ENCODE results near the gene HSPA9.
A peak's percentile ranks its signal among the peaks of the same experiment; 100 is the strongest.

Gene HSPA9

DNA sequence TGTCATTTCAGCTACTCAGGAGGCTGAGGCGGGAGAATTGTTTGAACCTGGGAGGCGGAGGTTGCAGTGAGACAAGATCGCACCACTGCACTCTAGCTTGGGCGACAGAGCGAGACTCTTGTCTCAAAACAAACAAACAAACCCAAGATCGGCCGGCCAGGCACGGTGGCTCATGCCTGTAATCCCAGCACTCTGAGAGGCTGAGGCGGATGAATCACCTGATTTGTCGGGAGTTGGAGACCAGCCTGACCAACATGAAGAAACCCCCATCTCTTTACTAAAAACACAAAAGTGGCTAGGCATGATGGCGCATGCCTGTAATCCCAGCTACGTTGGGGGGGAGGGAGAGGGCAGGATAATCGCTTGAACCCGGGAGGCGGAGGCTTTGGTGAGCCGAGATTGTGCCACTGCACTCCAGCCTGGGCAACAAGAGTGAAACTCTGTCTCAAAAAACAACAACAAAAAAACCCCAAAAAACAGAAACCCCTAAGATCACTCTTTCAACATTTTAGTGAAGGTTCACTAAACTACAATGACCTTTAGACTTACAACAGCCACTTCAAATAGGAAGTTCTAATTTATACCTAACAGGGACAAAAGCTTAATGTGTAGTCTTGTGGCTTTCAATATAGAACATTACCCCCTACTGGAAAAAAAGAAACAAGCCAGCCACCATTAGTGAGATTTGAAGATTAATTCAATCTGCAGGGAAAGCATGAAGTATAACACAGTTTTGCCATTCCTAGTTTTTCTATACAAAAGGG is 7.0 kb downstream of the HSPA9 start:
- no peak overlapping the region for H3K4me3 ChIP-seq (ENCODE audit: low read length)

DNA sequence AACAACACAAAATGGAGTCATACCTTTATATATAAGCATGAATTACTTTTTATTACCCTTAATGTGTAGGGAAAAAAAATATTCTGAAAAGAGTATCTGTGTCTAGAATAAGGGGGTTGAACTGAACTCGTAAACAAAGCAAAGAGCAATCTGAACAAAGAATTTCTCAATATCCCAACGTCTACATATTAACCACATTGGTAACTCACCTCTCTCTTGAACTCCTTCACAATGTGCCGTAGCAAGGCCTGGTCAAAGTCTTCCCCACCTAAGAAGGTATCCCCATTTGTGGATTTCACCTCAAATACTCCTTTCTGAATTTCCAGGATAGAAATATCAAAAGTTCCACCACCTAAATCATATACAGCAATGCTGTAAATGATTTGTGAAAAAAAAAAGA is 8.4 kb downstream of the HSPA9 start:
- H3K4me3 ChIP-seq (ENCODE audit: low read length) = no peak overlapping the region
- no peak for DNase-seq (ENCODE audit: low read depth, low spot score)

More for the DNA sequence above, 7.0 kb downstream of the HSPA9 start:
- DNase-seq (ENCODE audit: low read depth, low spot score) = no peak

DNA sequence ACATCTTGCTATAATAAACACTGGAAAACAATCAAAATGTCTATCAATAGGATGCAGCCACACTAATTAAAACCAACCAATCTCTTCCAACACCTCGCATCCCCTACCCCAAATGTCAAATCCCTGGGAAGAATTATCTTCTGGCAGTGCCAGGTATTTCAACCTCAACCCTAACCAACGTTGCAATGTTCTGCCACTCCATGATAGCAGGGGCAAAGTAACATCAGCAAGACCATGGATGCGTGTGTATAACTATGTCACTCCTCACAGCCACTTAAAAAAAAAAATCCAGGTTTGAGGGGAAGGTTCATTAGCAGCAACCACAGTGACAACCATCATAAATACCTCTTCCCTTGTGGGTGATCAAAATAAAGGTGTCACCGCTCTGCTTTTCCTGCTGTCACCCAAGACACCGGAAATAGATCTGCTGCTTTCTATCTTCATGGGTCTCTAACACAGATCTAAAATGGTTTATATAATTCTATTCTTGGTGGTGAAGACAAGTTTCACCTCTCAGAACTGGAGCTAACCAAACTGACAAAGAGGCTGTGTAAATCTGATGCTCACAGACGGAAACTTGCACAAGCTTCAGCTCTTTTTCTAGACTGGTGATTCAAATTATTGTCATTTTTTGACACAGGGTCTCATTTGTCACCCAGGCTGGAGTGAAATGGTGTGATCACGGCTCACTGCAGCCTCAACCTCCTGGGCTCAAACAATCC is 9.9 kb downstream of the HSPA9 start:
- H3K4me3 ChIP-seq (ENCODE audit: low read length) = no peak overlapping the region
- peak; percentile 77 for DNase-seq (ENCODE audit: low read depth, low spot score)

DNA sequence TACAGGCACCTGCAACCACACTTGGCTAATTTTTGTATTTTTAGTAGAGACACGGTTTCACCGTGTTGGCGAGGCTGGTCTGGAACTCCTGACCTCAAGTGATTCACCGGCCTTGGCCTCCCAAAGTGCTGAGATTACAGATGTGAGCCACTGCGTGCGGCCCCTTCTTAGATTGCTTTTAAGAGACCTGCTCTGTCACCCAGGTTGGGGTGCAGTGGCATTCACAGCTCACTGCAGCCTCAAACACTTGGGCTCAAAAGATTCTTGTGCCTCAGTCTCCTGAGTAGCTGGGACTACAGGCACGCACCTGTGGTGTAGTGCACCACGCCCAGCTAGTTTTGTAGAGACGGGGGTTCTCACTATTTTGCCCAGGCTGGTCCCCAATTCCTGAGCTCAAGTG is 11.0 kb downstream of the HSPA9 start:
- no peak overlapping the region for H3K4me3 ChIP-seq (ENCODE audit: low read length)
- no peak for DNase-seq (ENCODE audit: low read depth, low spot score)

DNA sequence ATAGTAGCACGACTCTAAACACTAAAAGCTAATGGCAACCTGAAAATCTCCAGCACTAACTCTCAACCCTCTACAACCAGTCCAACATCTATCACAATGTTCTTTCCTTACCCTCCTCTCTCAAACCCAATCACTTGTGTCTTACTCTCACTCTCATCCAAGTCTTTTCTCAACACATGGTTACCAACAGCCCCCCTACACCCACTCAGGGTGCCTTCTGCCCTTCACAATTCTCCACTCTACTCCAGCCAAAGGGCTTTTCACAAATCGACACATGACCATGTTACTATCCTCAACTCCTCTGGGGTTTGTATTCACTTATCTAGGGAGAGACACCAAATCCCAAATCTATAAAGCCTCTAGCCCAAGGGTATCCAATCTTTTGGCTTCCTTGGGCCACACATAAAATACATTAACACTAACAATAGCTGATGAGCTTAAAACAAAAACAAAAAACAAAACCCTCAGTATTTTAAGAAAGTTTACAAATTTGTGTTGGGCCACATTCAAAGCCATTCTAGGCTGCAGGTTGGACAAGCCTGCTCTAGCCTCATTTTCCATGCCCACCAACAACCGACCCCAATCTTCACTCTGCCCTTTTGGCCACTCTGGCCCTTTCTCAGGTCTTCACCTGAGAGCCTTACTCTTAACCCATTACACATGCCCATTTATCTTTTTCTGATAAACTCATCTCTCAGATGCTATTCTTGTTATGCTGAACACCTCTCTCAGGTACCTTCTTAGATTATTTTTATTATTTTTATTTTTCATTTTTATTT is 11.7 kb downstream of the HSPA9 start:
- no peak overlapping the region for H3K4me3 ChIP-seq (ENCODE audit: low read length)

DNA sequence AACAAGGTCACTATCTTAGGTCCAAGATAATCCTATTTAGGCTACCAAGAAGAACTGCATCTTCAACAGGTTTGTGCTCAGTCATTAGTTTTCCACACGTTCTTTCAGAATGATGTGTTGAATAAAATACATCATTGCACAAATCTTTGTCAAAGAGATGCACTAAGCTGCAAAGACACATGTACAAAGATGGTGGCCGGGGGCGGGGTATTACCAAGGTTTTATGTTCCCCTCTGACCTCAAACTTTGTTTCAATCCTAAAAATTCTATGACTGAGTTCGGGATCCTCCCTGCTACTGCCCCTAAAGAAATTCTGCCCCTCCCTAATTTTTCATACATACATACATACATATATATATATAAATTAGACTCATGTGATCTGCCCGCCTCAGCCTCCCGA is 14.2 kb downstream of the HSPA9 start:
- no peak for DNase-seq (ENCODE audit: low read depth, low spot score)
- no peak overlapping the region for H3K4me3 ChIP-seq (ENCODE audit: low read length)

More for the DNA sequence above, 11.7 kb downstream of the HSPA9 start:
- DNase-seq (ENCODE audit: low read depth, low spot score) = no peak

DNA sequence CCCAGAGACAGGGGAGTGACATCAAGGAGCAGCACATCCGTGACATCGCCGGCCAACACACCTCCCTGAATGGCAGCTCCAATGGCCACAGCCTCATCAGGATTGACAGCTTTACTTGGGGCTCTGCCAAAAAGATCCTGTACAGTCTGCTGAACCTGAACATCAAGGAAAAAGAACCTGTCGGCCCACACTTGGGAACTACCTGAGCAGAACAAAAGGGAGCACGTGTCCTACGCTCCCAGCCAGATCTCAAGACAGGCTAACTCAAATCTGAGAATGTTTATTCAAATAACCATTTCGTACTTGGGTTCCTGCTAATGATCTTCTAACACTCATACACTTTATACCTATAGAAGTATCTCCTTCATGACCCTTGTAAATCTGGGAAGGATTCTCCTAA is 15.3 kb downstream of the HSPA9 start:
- no peak overlapping the region for H3K4me3 ChIP-seq (ENCODE audit: low read length)
- DNase-seq (ENCODE audit: low read depth, low spot score) = no peak

DNA sequence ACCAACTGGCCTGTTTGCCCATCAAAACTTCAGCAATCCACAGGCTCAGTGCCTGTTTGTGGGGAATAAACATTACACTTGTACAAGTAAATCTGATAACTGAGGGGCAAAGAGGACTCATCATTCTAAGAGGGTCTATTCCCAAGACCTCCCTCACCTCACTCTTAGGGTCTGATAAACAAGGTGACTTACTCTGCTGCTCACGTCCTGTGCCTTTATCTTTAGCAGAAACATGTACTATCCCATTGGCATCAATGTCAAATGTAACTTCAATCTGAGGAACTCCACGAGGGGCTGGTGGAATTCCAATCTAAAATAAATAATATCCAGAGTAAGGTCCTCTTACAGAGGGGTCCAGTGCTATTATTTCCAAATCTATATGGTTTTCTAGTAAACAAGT is 17.5 kb downstream of the HSPA9 start:
- H3K4me3 ChIP-seq (ENCODE audit: low read length) = no peak overlapping the region
- no peak for DNase-seq (ENCODE audit: low read depth, low spot score)

DNA sequence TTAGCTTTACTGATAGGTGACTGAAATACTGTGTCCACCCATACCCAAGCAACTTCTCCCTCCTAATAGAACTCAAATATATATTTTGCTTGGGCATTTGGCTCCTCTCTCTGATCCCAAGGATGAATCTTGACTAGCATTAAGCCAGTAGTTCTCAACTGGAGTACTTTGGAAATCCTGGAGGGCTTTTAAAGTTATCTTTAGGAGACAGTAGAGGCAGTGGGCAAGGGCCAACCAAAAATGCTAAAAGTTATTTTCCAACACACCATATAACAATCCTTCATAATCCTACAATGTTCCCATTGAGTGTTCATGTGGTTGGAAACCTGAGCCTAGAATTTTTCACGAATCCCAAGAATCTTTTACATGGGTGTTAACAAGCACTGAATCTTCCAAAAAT is 21.1 kb downstream of the HSPA9 start:
- H3K4me3 ChIP-seq (ENCODE audit: low read length) = no peak overlapping the region

DNA sequence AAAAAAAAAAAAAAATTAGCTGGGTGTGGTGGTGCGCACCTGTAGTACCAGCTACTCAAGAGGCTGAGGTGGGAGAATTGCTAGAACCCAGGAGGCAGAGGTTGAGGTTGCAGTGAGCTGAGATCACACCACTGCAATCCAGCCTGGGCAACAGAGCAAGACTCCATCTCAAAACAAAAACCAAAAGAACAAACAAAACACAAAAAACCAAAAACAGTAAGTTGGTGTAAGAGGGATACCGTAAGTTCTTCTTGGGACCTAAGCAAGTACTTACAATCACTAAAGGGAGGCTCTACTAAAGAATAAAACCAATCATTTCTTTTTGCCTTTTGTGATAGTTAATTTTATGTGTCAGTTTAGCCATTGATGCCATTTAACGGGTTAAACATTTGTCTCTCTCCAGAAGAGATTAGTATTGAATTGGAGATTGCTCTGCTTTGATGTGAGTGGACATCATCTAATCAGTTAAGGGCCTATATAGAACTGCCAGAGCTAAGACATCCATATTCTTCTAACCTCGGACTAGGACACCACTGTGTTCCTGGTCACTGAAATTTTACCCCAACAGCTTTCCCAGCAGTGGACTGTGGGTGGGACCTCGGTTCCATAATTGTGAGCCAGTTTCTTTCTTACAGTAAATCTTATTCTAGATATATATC is 21.6 kb downstream of the HSPA9 start:
- DNase-seq (ENCODE audit: low read depth, low spot score) = no peak
- H3K4me3 ChIP-seq (ENCODE audit: low read length) = no peak overlapping the region

More for the DNA sequence above, 21.1 kb downstream of the HSPA9 start:
- no peak for DNase-seq (ENCODE audit: low read depth, low spot score)

DNA sequence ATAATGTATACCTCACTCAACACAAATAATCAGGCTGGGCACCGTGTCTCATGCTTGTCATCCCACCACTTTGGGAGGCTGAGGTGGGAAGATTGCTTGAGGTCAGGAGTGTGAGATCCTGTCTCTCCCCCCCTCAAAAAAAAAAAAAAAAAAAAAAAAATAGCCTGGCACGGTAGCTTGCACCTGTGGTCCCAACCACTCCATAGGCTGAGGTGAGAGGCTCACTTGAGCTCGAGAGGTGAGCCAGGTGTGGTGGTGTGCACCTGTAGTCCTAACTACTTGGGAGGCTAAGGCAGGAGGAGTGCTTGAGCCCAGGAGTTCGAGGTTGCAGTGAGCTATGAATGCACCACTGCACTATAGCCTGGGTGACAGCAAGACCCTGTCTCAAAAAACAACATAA is 22.5 kb downstream of the HSPA9 start:
- no peak overlapping the region for H3K4me3 ChIP-seq (ENCODE audit: low read length)
- no peak for DNase-seq (ENCODE audit: low read depth, low spot score)

DNA sequence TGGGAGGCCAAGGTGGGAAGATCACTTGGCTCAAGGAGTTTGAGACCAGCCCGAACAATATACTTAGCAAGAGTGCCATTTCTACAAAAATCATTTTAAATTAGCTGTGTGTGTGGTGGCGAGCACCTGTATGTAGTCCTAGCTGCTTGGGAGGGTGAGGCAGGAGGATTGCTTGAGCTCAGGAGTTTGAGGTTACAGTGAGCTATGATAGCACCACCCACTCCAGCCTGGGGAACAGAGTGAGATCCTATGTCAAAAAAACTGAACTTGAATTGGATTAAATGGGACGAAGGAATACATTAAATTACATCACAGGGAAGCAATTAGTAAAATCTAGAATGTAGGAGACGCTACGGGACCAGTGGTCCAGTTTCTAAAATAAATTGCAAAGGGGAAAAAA is 25.8 kb downstream of the HSPA9 start:
- DNase-seq (ENCODE audit: low read depth, low spot score) = no peak

DNA sequence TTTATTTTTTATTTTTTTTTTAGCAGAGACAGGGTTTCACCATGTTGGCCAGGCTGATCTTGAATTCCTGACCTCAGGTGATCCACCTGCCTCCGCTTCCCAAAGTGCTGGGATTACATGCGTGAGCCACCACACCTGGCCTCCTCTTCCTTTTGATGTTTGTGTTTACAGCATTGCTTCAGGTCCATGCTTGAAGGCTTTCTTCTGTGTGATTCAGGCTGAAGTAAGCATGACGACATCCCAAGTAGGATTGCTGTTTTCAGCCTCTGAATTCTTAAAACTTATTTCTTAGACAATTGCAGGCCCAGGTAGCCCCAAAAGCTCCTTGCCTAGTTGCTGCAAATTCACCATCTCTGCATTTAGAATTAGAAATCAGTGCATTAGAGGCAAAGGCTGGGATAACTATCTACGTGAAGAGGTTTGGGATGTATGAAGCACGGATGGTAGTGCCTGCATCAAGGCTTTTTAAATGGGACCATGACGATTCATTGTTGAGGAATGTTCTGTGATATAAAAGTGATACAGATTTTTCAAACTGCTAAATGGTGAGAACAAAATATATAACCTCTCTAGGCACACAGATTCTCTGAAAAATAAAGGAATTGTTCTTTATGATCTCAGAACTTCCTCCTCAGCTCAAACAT is 29.2 kb downstream of the HSPA9 start:
- DNase-seq (ENCODE audit: low read depth, low spot score) = no peak
- no peak overlapping the region for H3K4me3 ChIP-seq (ENCODE audit: low read length)

More for the DNA sequence above, 25.8 kb downstream of the HSPA9 start:
- no peak overlapping the region for H3K4me3 ChIP-seq (ENCODE audit: low read length)

DNA sequence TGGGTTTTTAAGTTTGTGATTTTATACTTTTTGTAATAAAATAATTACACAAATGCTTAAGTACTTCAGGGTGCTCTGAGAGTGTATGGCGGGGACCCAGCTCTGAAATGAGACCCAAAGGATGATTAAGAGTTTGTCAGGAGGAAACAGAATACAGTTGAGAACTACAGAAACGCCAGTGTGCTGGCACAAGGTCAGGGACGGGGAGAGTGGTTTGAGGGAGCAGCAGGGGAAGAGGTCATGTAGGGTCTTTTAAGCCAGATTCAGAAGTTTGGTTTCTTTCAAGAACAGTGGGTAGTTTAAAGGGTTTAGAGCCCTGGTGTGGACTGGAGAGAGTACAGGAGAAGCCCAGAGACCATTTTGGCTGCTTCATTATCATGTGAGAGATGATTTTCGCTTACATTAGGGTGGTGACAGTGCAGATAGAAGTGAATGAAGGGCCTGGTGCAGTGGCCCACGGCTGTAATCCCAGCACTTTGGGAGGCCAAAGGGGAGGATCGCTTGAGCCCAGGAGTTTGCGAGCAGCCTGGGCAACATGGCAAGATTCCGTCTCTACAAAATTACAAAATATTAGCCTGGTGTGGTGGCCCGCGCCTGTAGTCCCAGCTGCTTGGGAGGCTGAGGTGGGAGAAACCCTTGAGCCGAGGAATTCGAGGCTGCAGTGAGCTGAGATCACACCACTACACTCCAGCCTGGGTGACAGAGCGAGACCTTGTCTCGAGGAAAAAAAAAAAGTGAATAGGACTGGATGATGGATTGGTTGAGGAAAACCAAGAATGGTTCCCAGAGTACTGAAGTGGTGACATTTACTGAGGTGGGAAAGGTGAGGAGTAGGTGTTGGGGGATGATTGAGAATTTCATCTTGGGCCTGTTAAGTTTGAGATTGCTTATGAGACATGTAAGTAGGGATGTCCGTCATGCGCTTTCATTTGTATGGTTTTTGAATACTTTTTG is 30.7 kb downstream of the HSPA9 start:
- no peak for DNase-seq (ENCODE audit: low read depth, low spot score)
- H3K4me3 ChIP-seq (ENCODE audit: low read length) = peak overlapping the region; percentile 78

DNA sequence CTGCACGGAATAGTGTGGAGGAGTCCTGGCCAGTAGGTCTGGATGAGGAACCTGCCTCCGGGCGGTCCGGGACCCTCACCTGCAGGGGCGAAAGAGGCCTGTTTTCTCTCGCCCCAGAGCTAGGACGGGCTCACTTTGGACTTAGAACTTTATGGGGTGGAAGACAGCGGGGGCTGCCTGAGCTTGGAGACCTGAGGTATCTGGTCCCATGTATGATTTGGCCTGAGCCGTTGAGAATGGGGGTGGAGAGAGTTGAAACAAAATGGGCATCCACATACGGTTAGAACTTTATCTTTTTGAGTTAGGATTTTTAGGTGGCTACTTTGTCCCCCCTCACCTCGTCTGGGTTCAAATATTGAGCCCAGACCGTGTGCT is 31.5 kb downstream of the HSPA9 start:
- H3K4me3 ChIP-seq (ENCODE audit: low read length) = peak overlapping the region; percentile 78
- no peak for DNase-seq (ENCODE audit: low read depth, low spot score)

DNA sequence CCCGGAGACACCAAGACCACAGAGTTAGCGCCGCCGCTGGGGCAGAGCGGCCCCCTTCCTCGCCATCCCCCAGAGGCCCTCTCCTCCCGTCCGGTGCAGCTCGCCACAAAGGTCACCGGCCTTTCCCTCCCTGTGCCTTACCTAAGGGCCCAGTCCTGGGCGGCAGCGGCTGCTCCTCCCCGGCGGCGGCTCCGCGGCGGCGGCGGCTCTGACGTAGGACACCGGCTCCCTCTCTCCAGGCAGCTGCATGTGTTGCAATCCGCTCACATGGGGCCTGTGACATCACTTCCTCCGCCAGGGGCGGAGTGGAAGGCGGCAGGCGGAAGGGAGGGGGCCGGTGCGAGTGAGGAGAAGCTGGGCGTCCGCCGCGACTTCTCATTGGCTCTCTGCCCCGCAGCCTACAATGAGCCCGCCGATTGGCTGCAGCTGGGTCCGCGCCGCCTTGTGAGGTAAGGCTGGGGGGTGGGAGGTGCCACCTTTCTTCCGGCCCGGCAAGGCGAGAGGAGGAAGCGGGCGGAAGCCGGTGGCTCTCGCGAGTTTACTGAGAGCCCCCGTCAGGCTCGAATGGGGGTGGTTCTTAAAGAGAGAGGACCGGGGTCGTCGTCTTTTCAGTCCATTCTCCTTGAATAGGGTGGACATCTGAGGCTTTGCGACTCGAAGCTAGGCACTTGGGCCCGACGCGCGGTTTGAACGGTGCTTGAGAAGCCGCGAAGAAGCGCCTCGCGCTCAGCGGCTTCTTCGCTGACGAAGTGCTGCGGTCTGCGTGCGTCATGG is 32.1 kb downstream of the HSPA9 start, which contains the start of gene ETF1:
Gene ETF1 (minus strand): TSS at position 281 of the 774 bp plus-strand sequence. CDS start 318 bp downstream, outside the sequence.
- H3K4me3 ChIP-seq (ENCODE audit: low read length) = peak within 1 kb of the TSS; percentile 78
- peak; percentile 98 for DNase-seq (ENCODE audit: low read depth, low spot score)
